Measurements from ENCODE around the gene GNB4. TPM values are rescaled to one million over a fixed set of nuclear protein-coding genes. Genes with fewer than 3 reads are reported as not detected.

GNB4 gene
- total RNA-seq, 4 donors from 2014 or later, result 21.9 to 46.4 (median 30.9) TPM

DNA sequence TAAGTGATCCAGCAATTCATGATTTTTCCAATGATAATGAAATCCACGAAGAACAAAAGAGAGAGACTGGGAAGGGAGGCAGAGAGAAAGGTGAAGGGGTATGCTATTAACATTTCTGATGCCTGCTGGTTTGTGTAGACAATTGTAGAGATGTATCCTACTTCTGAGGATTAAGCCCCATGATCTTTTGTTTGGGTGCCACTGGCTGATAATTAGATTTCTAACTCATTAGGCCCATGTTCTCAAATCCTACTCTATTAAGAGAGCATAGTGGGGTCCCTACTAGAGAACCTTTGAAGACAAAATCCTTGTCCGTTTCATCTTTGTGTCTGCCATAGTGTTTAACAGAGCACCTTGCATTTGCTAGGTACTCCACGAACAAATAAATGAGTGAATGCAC lies 2.7 kb upstream of the GNB4 start:
- TF ChIP-seq, protein P1, sequence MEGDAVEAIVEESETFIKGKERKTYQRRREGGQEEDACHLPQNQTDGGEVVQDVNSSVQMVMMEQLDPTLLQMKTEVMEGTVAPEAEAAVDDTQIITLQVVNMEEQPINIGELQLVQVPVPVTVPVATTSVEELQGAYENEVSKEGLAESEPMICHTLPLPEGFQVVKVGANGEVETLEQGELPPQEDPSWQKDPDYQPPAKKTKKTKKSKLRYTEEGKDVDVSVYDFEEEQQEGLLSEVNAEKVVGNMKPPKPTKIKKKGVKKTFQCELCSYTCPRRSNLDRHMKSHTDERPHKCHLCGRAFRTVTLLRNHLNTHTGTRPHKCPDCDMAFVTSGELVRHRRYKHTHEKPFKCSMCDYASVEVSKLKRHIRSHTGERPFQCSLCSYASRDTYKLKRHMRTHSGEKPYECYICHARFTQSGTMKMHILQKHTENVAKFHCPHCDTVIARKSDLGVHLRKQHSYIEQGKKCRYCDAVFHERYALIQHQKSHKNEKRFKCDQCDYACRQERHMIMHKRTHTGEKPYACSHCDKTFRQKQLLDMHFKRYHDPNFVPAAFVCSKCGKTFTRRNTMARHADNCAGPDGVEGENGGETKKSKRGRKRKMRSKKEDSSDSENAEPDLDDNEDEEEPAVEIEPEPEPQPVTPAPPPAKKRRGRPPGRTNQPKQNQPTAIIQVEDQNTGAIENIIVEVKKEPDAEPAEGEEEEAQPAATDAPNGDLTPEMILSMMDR (IDR thresholded peaks at IDR 0.05; ENCODE audit: low read depth), result no peak

DNA sequence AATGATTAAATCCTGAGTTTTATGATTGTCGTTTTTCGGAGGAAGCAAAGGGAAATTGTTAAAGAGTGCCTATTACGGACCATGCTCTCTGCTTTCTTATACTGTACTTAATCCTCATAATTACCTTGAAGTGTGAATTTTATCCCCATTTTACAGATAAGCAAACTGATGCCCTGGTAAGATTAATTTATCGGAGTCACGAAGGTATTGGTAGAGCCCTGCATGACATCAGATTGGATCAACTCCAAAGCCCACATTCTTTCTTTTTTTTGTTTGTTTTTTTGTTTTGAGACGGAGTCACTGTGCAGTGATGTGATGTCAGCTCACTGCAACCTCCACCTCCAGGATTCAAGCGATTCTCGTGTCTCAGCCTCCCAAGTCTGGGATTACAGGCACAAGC lies 1.6 kb upstream of the GNB4 start:
- TF ChIP-seq, protein P1 (IDR thresholded peaks at IDR 0.05; ENCODE audit: low read depth), result no peak

DNA sequence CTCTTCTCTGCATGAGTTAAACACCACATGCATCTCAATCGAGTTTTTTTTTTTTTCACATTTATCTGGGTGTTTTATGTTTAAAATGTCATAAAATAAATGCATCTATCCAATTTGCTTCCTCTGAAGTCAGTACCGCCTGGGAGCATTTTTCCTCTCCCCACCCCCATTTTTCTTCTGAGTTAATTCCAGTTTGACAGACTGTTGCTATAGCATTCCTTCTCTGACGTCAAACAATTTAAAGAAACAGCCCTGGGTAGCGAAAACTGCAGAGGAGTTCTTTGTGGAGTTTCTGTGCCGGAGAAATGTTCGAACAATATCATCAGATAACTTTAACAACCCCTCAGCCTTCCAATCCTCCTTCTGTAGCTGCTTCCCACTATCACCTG lies 900 bp upstream of the GNB4 start:
- TF ChIP-seq, protein P1 (IDR thresholded peaks at IDR 0.05; ENCODE audit: low read depth), result no peak

DNA sequence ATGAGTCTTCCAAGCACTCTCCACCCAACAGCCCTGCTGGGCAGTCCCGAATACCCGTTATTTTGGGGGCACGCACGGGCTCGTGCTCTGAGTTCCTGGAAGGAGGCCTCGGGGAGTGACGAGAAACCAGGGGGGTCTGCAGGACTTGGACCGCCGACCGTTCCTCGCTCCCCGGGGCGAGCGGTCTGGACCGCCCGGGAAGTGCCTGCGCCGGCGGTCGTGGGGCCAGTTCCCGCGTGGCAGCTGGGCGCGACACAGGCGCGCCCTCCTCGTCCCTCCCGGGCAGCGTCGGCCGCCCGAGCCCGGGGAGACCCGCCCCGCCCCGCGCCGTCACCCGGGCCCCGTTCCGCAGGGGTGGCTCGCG lies 387 bp downstream of the GNB4 start:
- TF ChIP-seq, protein P1 (IDR thresholded peaks at IDR 0.05; ENCODE audit: low read depth), result no peak

DNA sequence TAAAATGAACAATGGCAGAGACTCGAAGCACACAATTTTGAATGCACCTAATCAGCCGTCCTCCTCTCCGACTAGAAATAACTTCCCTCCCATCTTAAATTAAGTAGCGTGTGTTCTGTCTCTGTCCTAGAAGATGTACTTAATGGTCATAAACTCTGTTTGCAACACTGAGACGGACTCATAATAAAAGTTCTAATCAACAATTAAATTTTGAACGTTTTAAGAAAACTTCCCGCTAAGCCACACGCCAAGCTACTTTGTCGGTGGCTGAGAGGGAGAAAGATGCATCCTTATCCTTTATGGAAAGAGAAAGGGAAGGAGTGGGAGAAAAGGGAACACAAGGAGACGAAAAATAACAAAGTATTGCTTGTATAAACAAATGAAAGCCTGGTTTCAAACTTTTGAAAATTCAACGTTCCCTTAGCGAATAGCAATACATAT lies 989 bp downstream of the GNB4 start:
- TF ChIP-seq, protein P1 (IDR thresholded peaks at IDR 0.05; ENCODE audit: low read depth), result no peak

DNA sequence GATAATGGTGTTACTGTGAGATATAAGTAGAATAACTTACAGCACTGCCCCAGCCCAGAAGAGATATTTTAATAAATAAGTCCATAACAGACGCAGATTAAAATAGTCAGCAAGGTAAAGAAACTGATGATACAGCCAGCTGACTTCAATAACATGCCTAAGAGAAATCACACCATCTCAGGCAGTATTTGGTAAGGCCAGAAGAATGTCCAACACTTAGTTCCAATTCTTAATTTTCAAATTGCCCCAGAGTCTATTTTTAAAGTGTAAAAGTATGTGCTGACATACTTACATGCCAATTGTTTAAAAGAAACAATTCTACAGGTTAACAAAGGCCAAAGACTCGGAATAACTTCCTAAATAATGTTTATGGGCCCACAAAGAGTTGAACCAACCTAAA lies 1.6 kb downstream of the GNB4 start:
- TF ChIP-seq, protein P1 (IDR thresholded peaks at IDR 0.05; ENCODE audit: low read depth), result no peak

DNA sequence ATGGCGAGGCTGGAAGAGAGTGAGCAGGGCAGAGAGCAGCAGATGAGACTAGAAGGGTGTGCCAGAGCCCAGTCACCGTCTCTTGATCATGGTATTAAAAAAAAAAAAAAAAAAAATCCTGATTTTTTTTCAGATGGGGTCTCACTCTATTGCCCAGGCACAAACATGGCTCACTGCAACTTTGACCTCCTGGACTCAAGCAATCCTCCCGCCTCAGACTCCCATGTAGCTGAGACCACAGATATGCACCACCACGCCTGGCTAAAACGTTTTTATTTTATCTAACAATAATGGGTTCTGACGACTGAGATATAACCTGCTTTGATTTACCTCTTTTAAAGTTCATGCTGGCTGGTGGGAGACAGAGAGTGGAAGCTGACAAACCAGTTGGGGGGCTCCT lies 4.0 kb downstream of the GNB4 start:
- TF ChIP-seq, protein P1 (IDR thresholded peaks at IDR 0.05; ENCODE audit: low read depth), result no peak
